Cortex of kidney (tissue), 1 donor: ENCODE results near the gene PLAU.
"Not testable (repeated sequence)": the region's sequence is repeated elsewhere in the genome, so short reads cannot be mapped to it uniquely, and the experiment has no call there.

Experiments used
- DNase-seq: peaks from one replicate; lab custom pipeline; 2025; lab: John Stamatoyannopoulos, UW

PLAU gene

DNA sequence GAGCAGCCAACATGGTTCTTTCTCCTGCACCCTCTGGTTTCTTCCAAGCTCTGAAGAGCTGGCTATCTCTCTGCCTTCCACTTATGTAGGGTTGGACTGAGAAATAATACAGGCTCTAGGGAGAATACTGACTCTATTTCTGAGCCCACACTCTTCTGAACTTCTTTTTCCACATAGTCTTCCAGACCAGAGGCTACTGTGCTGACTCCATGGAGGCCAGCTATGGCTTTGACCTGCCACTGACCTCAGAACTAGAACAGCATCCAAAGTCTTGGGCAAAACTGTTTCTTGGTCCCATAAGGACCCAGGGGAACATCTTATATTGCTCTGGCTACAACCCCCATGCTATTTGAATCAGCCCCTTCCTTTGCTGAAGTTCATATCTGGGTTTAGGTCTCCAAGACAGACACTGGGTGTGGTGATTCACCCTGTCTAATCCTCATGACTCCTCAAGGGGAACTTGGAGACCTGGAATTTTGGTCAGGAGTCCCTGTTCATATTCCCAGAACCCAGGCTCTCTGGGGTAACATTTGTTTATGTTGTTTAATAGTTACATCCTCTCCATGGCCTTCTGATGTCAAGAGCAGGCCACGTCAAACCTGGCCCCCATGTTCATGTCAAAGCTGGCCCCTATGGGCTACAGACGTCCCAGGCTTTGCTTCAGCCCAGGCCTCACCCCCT, 12.1 kb upstream of the PLAU start:
- no peak for DNase-seq

DNA sequence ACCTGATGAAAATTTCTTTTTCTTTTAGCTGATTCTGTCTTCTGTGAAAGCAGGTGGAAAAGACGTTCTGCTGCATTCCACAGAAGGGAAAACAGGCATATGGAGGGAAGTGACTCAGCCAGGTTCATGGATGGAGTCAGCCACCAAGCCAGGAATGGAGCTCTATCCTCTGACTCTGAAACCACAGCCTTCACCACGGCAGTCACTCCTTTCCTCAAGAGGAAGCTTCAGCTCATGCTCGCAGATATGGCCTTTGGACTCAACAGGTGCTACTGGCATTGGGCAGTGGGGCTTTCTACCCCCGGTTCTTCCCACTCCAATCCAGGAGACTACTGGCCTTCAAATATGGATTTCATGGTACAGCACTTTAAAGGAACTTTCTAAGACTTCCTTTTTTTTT, 11.5 kb upstream of the PLAU start:
- no peak for DNase-seq

DNA sequence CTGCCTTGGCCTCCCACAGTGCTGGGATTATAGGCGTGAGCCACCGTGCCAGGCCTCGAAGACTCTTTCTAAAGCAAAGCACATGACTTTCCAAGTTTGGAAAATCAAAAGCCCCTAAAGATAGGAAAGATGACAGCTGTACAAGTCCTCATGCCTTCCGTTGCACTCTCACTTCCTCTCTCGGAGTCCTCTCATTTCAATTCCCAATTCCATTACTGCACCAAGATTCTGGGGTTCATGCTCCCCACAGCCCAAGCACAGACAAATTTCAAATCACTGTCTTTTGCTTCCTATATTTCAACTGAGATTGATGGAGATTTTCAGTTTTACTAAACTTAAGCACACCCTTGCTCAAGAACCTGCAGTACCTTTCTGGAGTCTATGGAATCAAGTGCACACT, 10.9 kb upstream of the PLAU start:
- no peak for DNase-seq

GRCh38 chr10:73901261-73901660, 9.7 kb upstream of the PLAU start:
- no peak for DNase-seq

DNA sequence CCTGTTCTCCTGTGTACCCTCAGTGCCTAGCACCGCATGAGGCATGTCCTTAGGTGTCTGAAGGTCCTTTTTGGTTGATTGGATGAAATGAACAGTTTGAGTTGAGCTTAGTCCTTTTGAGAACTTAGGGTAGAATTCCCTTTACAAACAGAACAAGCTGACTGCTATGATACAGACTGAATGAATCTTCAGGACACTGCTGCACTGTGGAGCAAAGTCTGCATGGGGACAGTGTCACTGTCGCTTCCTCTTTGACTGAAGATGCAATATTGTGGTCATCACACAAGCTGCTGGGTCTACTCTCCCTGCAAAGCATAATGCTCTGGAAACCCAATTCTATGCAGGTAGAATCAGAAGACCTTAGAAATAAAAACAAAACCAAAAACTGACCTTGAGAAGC, 8.6 kb upstream of the PLAU start:
- no peak for DNase-seq

DNA sequence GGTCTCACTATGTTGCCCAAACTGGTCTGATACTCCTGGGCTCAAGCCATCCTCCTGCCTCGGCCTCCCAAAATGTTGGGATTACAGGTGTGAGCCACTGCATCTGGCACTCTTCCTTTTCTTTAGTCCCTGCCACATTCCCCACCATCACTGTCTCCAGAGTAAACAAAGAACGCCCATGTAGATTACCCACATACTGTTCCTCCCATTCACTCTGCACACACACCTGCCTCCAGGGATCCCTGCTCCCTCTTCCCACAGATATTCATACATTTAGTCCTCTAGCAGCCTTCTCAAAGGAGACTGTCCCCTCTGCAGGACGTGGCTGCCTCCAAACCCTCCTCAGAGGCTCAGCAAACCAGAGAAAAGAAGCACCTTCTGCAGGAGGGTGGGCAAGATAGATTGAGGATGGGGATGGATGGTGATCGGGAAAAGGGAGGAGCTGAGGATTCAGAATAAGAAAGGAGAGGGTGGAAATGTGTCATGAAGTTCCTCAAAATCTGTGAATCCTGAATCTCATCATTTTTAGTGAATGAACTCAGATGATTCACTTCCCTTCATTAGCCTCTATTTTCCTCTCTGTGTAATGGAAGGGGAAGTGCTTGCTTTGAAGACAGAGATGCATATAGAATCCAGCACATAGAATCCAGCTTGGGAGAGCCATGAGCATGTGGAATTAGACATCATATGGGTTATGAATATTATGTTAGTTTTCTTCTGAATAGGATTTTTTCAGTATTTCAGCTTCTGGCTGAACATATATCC, 5.5 kb upstream of the PLAU start:
- DNase-seq, result no peak

- no peak for DNase-seq
Observed at GRCh38 chr10:73906524-73907447, 4.1 kb upstream of the PLAU start.

DNA sequence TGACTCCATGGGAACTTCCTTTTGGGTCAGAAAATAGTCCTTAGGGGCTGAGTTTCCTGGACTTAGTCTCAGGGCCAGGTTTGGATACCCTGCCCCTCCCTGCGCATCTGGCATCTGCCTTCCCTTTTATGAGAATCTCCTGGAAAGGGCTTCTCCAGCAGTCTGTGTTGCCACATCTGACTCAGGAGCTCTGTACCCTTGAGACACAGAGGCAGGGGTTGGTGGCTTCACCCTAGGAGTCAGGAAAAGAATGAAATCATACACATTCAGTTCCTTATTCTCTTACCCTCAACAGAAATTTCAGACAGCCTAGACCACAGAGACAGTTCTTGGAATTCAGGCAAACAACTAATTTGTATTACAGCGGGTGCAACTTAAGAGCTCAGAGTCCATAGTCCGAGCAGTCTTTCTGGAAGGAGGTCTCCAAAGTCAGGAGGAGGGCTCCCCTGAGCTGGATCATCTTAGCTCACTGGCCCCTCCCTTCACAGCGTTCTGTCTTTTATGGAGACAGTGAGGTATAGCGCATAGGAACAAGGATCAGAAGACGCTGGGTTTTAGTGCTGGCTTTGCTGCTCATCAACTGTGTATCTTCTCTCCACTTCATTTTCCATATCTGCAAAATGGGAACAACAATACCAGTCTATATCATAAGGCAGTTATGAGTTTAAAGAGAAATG, 3.0 kb upstream of the PLAU start:
- no peak for DNase-seq

DNA sequence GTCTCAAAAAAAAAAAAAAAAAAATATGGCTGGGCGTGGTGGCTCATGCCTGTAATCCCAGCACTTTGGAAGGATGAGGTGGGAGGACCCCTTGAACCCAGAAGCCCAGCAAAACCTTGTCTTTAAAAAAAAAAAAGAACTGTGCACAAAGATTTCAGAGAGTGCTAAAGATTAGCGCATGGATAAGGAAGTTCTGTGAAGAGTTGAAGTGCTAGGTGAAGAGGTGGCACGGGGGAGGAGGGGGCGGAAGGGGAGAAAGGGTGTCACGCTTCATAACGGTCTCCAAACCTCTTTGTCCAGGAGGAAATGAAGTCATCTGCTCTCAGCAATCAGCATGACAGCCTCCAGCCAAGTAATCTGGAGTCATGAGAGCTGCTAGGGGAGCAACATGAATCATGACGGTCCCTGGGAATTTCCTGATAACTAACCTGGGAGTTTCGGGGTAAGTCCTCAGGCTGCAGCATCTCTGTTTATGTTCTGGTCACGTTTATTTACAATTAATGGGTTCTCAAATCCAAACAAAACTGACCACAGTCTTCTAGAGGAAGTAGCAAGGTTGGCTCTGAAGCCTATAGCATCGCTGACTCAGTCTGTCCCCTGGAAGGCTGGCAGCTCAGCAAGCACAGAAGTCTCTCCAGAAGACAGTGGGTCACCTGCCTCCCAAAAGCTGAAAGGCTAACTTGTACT, 1.9 kb upstream of the PLAU start:
- no peak for DNase-seq

DNA sequence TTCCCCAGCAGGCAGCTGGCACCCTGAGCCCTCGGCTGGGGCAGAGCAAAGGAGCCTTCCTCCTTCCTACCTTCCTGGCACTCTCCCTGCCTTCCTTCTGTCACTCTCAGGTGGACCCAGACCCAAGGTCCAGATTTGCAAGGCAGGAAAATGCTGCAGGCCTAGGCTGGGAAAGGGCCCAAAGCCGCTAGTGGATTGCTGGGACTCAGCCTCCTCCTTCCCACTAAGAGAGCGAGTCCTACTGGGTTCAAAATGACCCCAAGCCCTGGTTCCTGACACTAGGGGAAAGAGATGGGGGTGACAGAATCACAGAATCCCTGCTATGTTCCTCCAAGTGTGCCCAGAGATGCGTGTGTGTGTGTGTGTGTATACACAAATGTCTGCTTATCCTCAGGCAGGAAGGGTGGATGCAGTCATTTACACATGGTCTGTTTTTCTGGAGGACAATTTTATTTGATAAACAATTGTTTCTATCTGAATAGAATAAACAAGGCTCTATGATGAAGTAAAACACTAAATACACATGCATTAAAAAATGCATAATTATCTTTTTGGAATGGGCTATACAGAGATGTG, 1.3 kb upstream of the PLAU start:
- no peak for DNase-seq

DNA sequence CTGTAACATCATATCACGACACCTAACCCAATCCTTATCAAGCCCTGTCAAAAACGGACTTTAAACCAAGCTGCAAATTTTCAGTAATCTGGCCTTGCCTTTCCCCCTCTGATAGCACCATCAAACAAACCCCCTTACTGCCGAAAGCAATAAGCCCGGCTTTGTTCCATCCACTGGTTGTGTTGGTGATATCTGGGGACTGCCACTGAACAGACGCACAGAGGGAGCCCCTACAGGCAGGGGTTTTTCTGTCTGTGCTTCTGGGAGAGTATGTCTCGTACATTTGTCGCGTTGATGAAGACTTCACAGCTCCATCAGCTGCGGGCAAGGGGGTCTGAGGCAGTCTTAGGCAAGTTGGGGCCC, 550 bp upstream of the PLAU start:
- DNase-seq, result no peak

DNA sequence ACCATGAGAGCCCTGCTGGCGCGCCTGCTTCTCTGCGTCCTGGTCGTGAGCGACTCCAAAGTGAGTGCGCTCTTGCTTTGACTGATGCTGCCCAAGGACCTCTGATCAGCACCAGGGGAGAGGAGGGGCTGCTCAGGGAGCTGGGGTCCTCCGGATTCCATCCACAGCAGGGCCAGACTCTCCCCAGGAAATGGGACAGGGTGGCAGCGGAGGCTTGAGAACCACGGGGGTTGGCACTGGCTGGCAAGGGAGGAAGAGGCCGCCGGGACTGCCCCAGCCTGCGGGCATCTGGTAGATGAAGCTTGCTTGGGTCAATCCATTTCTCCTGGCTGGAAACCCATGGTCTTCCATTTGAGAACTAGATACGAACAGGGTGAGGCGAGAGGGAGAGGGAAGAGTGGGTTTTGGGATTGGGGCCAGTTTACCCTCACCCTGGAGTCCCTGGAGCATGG, 647 bp downstream of the PLAU start:
- DNase-seq, result no peak

GRCh38 chr10:73914036-73914435, 3.1 kb downstream of the PLAU start:
- no peak for DNase-seq

DNA sequence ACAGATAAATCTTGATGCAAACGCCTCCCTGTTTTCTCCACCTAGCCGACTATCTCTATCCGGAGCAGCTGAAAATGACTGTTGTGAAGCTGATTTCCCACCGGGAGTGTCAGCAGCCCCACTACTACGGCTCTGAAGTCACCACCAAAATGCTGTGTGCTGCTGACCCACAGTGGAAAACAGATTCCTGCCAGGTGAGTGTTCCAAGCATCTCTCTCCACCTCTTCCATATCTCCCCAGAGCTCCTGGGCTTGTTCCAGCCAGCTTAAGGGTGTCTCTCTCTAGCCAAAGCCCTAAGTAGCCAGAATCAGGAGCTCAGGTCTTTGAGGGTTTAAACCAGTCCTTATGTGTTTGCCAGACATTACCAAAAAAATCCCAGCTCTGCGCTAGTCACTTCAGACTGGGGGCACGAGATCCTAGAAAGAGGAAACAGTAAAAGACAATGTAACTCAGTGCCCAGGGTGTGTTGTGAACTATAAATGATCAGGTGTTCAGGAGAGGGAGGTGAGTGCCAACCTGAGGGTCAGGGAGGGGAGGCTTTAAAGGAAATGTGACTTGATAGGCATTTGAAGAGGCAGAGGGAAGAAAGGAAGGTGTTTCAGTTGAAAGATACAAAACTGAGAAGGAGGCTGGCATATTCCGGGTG, 4.4 kb downstream of the PLAU start:
- no peak for DNase-seq

DNA sequence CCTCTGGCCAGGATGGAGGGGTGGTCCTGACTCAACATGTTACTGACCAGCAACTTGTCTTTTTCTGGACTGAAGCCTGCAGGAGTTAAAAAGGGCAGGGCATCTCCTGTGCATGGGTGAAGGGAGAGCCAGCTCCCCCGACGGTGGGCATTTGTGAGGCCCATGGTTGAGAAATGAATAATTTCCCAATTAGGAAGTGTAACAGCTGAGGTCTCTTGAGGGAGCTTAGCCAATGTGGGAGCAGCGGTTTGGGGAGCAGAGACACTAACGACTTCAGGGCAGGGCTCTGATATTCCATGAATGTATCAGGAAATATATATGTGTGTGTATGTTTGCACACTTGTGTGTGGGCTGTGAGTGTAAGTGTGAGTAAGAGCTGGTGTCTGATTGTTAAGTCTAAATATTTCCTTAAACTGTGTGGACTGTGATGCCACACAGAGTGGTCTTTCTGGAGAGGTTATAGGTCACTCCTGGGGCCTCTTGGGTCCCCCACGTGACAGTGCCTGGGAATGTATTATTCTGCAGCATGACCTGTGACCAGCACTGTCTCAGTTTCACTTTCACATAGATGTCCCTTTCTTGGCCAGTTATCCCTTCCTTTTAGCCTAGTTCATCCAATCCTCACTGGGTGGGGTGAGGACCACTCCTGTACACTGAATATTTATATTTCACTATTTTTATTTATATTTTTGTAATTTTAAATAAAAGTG, 6.0 kb downstream of the PLAU start:
- DNase-seq, result no peak

DNA sequence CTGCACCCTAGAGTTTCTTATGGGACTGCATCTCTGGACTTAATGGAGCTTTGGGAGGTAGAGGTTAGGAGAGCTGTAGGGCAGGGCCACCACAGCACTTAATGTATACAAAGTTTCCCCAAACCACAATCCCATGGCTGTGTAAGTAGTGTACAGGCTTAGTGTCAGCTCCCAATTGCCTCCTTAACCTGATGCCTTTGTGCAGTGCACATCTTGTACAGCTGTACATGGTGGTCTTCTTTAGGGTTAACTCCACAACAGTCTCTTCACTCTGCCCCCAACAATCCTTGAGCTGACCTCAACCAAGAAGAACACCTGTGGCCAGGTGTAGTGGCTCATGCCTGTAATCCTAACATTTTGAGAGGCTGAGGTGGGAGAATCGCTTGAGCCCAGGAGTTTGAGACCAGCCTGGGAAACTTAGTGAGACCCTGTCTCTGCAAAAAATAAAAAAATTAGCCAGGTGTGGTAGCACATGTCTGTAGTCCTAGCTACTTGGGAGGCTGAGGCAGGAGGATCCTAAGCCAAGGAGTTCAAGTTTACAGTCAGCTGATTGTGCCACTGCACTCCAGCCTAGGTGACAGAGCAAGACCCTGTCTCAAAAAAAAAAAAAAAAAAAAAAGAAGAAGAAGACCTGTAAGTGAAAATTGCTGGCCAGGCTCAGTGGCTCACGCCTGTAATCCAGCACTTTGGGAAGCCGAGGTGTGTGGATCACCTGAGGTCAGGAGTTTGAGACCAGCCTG, 6.8 kb downstream of the PLAU start:
- no peak for DNase-seq

GRCh38 chr10:73919481-73919880, 8.5 kb downstream of the PLAU start:
- DNase-seq, result not testable (repeated sequence)

DNA sequence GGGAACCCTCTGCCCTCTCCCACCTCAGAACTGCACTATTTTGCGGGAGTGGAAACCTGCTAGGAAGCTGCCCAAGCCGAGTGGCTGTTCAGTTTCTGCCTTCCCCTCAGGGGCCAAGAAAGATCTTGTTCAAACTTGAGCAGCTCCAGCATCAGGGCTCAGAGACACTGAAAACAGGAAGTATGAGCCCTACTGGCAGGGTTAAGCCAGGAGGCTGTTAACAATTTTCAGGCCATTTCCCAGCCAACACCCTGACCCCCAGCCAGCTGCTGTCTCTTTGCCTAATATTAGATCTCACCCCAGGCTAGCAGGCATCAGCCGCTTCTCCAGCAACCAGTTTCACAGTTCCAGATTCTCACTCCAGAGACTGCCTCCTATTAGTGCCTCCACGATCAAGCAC, 9.2 kb downstream of the PLAU start:
- no peak for DNase-seq
